Upper lobe of left lung (tissue), 4 donors: ENCODE measurements around the gene ABHD12.

Source experiments
- CTCF ChIP-seq, 6 experiments: fragments of 450-650 bp in 4 of 6; fragments of 200-600 bp in 2 of 6; sonication (generic) in 2 of 6; IDR thresholded peaks; one replicate each; pipeline ENCODE4 v1.5.1; 2016 to 2019; ENCODE audit warnings: antibody characterized with exemption in 6 of 6
- POLR2A ChIP-seq, 4 donors: fragments of 450-650 bp; IDR thresholded peaks; one replicate each; pipeline ENCODE4 v1.5.1; 2016 to 2017; ENCODE audit warnings: antibody characterized with exemption in 4 of 4, mild to moderate bottlenecking in 2 of 4
- POLR2AphosphoS5 ChIP-seq, 2 donors: sonication (generic); formaldehyde crosslinking; IDR thresholded peaks; one replicate each; pipeline ENCODE4 v1.5.1; 2017; ENCODE audit warnings: antibody characterized with exemption in 2 of 2

GRCh38 chr20:25282796-25283195, 107.8 kb downstream of the ABHD12 start:
- TF ChIP-seq POLR2A (IDR thresholded peaks at IDR 0.05) (no peak), CTCF (IDR thresholded peaks at IDR 0.05) (no peak), POLR2AphosphoS5 (IDR thresholded peaks at IDR 0.05) (no peak)
